ENCODE measurements around the gene TWF2.

Gene TWF2

DNA sequence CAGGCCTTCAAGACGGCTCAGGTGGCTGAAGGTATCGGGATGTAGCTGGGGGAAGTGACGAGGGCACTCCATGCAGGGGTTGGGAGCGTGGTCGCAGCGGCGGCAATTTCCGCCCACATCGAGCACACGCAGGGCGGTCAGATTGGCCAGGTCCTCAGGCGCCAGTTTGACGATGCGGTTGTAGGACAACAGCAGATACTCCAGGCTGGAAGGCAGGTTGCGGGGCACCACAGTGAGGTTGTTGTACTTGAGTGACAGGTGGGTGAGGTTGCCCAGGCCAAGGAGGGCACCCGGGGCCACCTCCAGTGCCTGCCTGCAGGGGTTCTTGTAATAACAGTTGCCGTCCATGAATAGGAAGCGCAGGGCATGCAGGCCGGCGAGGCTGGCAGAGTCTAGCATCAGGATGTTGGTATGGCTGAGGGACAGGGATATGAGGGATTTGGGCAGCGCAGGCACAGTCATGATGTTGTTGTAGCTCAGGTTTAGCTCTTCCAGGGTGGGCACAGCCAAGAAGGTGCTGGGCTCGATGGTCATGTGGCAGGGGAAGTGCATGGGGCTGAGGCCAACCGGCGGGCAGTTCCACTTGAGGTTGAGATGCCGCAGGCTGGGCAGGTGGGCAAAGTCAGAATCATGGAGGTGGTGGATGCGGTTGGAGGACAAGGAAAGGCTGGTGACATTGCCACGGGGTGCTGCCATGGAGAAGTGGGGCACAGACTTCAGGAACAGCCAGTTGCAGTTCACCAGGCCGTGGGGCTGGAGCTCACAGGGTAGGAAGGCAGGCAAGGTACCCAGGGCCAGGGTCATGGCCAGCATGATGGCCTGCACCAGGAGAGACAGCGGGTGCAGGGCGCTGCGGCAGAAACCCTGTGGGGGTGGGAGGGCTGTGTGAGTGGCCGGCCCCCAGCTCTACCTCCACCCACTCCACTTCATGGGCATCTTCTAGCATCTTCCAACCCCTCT lies 15.2 kb downstream of the TWF2 start:
- Histone ChIP-seq H3K27me3 (ENCODE audit: control insufficient read depth, insufficient read depth, low read length) (no peaks in the 10 kb centered on the region), H3K4me1 (ENCODE audit: control insufficient read depth, insufficient read depth, low read length) (no peaks in the 10 kb centered on the region), H3K27ac (ENCODE audit: low read depth, low read length) (no peak overlapping the region), H3K4me3 (ENCODE audit: low read length) (no peak overlapping the region), H3K36me3 (ENCODE audit: control insufficient read depth, insufficient read depth, low read length) (no peaks in the 10 kb centered on the region), H3K9ac (ENCODE audit: low read length) (no peak overlapping the region)

DNA sequence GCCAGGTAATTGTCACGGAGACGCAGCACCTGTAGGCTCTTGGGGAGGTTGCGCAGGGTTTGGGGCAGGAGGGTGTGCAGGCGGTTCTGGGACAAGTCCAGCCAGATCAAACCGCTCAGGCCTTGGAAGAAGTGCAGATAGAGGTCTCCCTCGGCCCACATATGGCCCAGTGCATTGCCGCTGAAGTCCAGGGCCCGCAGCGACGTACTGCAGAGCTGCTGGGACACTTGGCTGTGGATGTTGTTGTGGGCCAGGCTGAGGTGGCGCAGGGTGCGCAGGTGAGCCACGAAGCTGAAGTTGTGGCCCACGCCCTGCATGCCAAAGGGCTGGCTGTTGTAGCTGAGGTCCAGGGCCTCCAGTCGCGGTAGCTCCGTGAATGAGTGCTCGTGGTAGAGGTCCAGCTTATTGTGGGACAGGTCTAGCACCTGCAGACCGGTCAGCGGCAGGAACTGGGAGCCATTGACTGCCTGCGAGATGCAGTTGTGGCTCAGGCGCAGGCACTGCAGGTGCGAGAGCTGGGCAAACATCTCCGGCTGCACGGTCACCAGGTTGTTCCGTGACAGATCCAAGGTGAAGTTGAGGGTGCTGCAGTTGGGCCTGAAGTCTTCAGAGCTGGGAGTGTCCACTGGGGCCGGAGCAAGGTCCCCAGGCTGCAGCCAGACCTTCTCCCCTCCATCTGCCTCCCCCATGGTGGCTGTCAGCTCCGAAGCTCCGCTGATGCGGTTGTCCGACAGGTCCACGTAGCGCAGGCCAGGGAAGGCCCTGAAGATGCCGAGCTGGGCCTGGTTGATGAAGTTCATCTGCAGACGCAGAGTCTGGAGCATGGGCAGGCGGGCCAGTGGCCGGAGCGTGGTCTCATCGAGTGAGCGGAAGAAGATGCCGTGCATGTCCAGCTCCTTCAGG lies 16.4 kb downstream of the TWF2 start:
- Histone ChIP-seq H3K36me3 (ENCODE audit: control insufficient read depth, insufficient read depth, low read length) (no peaks in the 10 kb centered on the region), H3K9ac (ENCODE audit: low read length) (no peak overlapping the region), H3K27ac (ENCODE audit: low read depth, low read length) (no peak overlapping the region), H3K4me1 (ENCODE audit: control insufficient read depth, insufficient read depth, low read length) (no peaks in the 10 kb centered on the region), H3K4me3 (ENCODE audit: low read length) (no peak overlapping the region), H3K27me3 (ENCODE audit: control insufficient read depth, insufficient read depth, low read length) (no peaks in the 10 kb centered on the region)

- H3K4me1 ChIP-seq (ENCODE audit: control insufficient read depth, insufficient read depth, low read length): peaks cover 3% of the 10 kb centered on the region
- no peak overlapping the region for H3K27ac ChIP-seq (ENCODE audit: low read depth, low read length)
- no peak overlapping the region for H3K4me3 ChIP-seq (ENCODE audit: low read length)
- H3K36me3 ChIP-seq (ENCODE audit: control insufficient read depth, insufficient read depth, low read length): no peaks in the 10 kb centered on the region
- no peak overlapping the region for H3K9ac ChIP-seq (ENCODE audit: low read length)
- H3K27me3 ChIP-seq (ENCODE audit: control insufficient read depth, insufficient read depth, low read length): no peaks in the 10 kb centered on the region
Measured at GRCh38 chr3:52221563-52222318, 17.2 kb downstream of the TWF2 start.

DNA sequence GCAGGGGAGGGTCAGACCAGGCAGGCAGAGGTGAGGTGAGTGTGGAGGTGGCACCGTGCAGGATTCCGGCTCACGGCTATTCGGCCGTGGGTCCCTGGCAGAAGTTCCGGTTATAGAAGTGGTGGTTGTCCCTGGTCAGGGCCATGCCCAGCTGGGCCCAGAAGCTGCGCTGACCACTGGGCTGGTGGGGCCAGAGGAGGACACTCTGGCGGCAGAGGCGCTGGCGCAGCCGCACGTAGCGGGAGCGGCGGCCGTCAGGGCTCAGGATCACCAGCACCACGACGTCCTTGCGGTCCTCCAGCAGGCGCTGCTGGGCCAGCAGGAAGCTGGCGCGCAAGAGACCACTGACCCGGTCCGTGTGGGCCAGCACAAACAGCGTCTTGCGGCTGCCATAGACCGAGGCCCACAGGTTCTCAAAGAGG lies 17.8 kb downstream of the TWF2 start:
- H3K9ac ChIP-seq (ENCODE audit: low read length): no peak overlapping the region
- H3K27ac ChIP-seq (ENCODE audit: low read depth, low read length): no peak overlapping the region
- no peaks in the 10 kb centered on the region for H3K36me3 ChIP-seq (ENCODE audit: control insufficient read depth, insufficient read depth, low read length)
- H3K4me1 ChIP-seq (ENCODE audit: control insufficient read depth, insufficient read depth, low read length): peaks cover 7% of the 10 kb centered on the region
- no peak overlapping the region for H3K4me3 ChIP-seq (ENCODE audit: low read length)
- no peaks in the 10 kb centered on the region for H3K27me3 ChIP-seq (ENCODE audit: control insufficient read depth, insufficient read depth, low read length)

DNA sequence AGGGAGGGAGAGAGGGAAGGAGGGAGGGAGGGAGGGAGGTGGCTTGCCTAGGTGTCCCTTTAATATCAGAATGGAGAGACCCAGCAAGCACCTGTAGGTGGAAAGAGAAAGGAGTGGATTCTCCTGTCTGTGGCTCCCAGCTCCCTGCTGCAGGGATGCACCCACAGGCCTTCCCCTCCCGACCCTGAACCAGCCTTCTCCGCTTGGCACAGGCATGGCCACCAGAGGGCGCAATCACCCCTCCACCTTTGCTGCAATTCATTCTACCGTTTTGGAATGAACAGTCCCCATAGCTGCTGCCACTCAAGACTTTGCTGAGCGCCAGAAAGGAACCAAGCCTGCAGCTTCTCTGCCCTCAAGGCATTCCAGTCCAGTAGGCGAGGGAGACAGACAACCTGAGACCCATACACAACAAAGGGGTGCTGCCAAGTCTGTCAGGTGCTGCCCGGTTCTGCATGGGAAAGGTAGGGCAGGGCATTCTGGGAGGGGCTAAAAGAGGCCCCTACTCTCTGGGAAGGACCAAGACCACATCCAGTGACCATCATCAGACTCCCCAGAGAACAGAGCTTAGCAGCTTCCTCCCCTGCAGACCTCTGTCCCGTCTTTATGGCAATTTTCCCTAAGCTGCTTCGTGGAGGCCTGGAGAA lies 18.5 kb downstream of the TWF2 start:
- Histone ChIP-seq H3K9ac (ENCODE audit: low read length) (no peak overlapping the region), H3K27me3 (ENCODE audit: control insufficient read depth, insufficient read depth, low read length) (no peaks in the 10 kb centered on the region), H3K27ac (ENCODE audit: low read depth, low read length) (no peak overlapping the region), H3K4me1 (ENCODE audit: control insufficient read depth, insufficient read depth, low read length) (peaks cover 7% of the 10 kb centered on the region), H3K36me3 (ENCODE audit: control insufficient read depth, insufficient read depth, low read length) (peaks cover 3% of the 10 kb centered on the region), H3K4me3 (ENCODE audit: low read length) (no peak overlapping the region)

DNA sequence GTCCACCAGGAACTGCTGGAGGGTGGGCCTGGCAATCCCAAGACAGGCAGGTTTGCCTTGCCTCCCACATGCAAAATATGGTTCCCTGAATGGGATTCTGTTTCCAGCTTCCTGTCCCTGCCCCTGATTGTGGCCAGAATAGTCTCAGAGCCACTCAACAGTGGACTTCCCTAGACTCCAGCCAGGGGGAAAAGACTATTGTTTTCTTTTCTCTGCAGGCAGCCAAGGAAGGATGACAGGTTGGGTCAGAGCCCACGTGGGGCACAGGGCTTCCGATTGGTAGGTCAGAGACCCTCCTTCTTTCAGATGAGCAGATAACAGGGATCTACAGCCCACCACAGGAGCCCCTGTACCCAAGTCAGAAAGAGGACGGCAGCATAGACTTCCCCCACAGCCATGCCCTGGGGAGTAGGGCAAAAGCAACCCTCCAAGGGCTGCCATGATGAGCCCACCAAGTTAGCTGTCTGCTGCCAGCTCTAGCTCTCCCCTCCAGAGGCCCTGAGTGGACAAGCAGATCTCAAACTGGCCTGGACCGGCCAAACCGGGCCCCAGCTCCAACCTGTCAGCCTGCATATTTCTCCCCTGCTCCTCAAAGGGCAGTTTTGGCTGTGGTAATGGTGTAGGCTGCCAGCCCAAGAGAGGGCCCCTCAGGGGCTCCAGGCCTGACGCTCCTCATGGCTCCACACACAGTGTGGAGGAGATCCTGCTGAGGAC lies 19.9 kb downstream of the TWF2 start:
- peaks cover 13% of the 10 kb centered on the region for H3K36me3 ChIP-seq (ENCODE audit: control insufficient read depth, insufficient read depth, low read length)
- H3K4me1 ChIP-seq (ENCODE audit: control insufficient read depth, insufficient read depth, low read length): peaks cover 7% of the 10 kb centered on the region
- no peak overlapping the region for H3K27ac ChIP-seq (ENCODE audit: low read depth, low read length)
- H3K9ac ChIP-seq (ENCODE audit: low read length): no peak overlapping the region
- H3K27me3 ChIP-seq (ENCODE audit: control insufficient read depth, insufficient read depth, low read length): no peaks in the 10 kb centered on the region
- H3K4me3 ChIP-seq (ENCODE audit: low read length): no peak overlapping the region

DNA sequence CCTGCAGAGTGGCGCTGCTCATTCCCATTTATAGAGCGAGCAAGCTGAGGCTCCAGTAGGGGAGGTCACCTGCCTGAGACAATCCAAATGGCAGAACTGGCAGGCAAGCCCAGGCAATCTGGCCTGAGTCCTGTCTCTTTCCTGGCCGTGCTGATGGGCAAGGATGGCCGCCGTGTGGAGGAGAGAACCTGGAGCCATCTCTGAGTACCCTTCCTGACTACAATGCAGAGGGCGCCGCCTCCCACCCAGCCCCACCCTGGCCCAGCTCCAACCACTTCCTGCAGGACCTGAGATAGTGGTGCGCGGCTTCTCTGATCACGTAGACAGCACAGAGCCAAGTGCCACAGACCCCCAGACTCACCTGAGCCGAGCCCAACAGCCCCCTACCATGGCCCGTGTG lies 20.5 kb downstream of the TWF2 start:
- no peaks in the 10 kb centered on the region for H3K27me3 ChIP-seq (ENCODE audit: control insufficient read depth, insufficient read depth, low read length)
- H3K4me3 ChIP-seq (ENCODE audit: low read length): no peak overlapping the region
- no peak overlapping the region for H3K27ac ChIP-seq (ENCODE audit: low read depth, low read length)
- no peak overlapping the region for H3K9ac ChIP-seq (ENCODE audit: low read length)
- peaks cover 7% of the 10 kb centered on the region for H3K4me1 ChIP-seq (ENCODE audit: control insufficient read depth, insufficient read depth, low read length)
- peaks cover 18% of the 10 kb centered on the region for H3K36me3 ChIP-seq (ENCODE audit: control insufficient read depth, insufficient read depth, low read length)

GRCh38 chr3:52218026-52218425 lies 20.9 kb downstream of the TWF2 start:
- Histone ChIP-seq H3K27me3 (ENCODE audit: control insufficient read depth, insufficient read depth, low read length) (no peaks in the 10 kb centered on the region), H3K9ac (ENCODE audit: low read length) (no peak overlapping the region), H3K4me3 (ENCODE audit: low read length) (no peak overlapping the region), H3K36me3 (ENCODE audit: control insufficient read depth, insufficient read depth, low read length) (peaks cover 21% of the 10 kb centered on the region), H3K27ac (ENCODE audit: low read depth, low read length) (no peak overlapping the region), H3K4me1 (ENCODE audit: control insufficient read depth, insufficient read depth, low read length) (peaks cover 7% of the 10 kb centered on the region)

DNA sequence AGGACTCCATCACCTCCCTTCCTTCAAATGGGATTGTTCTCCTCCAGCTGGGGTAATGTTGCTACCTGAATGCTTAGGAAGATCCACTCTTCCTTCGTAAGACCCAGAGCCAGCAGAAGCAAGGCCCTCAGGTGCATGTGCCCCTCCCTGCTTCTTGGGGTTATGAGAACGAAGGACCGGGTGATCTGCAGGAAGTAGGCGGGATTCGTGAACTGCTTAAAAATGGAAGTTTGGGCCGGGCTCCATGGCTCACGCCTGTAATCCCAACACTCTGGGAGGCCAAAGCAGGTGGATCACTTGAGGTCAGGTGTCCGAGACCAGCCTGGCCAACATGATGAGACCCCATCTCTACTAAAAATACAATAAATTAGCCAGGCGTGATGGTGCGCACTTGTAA lies 21.6 kb downstream of the TWF2 start:
- Histone ChIP-seq H3K9ac (ENCODE audit: low read length) (no peak overlapping the region), H3K27me3 (ENCODE audit: control insufficient read depth, insufficient read depth, low read length) (no peaks in the 10 kb centered on the region), H3K27ac (ENCODE audit: low read depth, low read length) (peak overlapping the region; percentile 50), H3K4me1 (ENCODE audit: control insufficient read depth, insufficient read depth, low read length) (peaks cover 7% of the 10 kb centered on the region), H3K4me3 (ENCODE audit: low read length) (peak overlapping the region; percentile 39), H3K36me3 (ENCODE audit: control insufficient read depth, insufficient read depth, low read length) (peaks cover 26% of the 10 kb centered on the region)

- Histone ChIP-seq H3K36me3 (ENCODE audit: control insufficient read depth, insufficient read depth, low read length) (peaks cover 26% of the 10 kb centered on the region), H3K27me3 (ENCODE audit: control insufficient read depth, insufficient read depth, low read length) (no peaks in the 10 kb centered on the region), H3K9ac (ENCODE audit: low read length) (no peak overlapping the region), H3K4me3 (ENCODE audit: low read length) (peak overlapping the region; percentile 39), H3K4me1 (ENCODE audit: control insufficient read depth, insufficient read depth, low read length) (peaks cover 7% of the 10 kb centered on the region), H3K27ac (ENCODE audit: low read depth, low read length) (peak overlapping the region; percentile 50)
Measured at GRCh38 chr3:52216585-52217408, 22.2 kb downstream of the TWF2 start.

GRCh38 chr3:52215351-52215750 lies 23.6 kb downstream of the TWF2 start:
- Histone ChIP-seq H3K4me1 (ENCODE audit: control insufficient read depth, insufficient read depth, low read length) (peaks cover 7% of the 10 kb centered on the region), H3K4me3 (ENCODE audit: low read length) (no peak overlapping the region), H3K27me3 (ENCODE audit: control insufficient read depth, insufficient read depth, low read length) (no peaks in the 10 kb centered on the region), H3K36me3 (ENCODE audit: control insufficient read depth, insufficient read depth, low read length) (peaks cover 37% of the 10 kb centered on the region), H3K27ac (ENCODE audit: low read depth, low read length) (no peak overlapping the region), H3K9ac (ENCODE audit: low read length) (no peak overlapping the region)

All from rectal smooth muscle tissue (tissue), 1 donor.